ENCODE results near the gene COX10.

COX10 gene

DNA sequence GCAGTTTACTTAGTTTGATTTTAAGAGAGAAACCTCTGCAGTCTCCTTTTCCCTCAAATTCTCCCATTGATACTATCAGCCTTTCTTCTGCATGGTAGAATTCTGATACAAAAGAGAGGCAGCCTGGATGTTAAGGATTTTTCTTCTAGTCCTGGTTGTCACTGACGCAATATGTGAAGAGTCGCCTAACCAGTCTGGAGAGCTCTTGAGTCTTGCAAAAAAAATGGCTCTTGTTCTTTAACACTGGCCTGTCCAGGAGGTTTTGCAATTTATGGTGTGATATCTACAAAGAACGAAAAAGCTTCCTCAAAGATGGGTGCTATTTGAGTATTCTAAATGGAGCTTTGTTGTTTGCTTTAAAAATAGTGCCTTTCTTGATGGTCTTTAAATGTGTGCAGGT lies 28.9 kb downstream of the COX10 start:
- DNase-seq, result no peak
- intact Hi-C loops (cut with DNase I; ENCODE audit: low total_unique reads), result no loop called here
- TF ChIP-seq, protein P1, sequence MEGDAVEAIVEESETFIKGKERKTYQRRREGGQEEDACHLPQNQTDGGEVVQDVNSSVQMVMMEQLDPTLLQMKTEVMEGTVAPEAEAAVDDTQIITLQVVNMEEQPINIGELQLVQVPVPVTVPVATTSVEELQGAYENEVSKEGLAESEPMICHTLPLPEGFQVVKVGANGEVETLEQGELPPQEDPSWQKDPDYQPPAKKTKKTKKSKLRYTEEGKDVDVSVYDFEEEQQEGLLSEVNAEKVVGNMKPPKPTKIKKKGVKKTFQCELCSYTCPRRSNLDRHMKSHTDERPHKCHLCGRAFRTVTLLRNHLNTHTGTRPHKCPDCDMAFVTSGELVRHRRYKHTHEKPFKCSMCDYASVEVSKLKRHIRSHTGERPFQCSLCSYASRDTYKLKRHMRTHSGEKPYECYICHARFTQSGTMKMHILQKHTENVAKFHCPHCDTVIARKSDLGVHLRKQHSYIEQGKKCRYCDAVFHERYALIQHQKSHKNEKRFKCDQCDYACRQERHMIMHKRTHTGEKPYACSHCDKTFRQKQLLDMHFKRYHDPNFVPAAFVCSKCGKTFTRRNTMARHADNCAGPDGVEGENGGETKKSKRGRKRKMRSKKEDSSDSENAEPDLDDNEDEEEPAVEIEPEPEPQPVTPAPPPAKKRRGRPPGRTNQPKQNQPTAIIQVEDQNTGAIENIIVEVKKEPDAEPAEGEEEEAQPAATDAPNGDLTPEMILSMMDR (IDR thresholded peaks at IDR 0.05), result no peak
- Histone ChIP-seq H3K4me1 (no peaks in the 10 kb centered on the region), H3K9me3 (no peaks in the 10 kb centered on the region), H3K27me3 (no peaks in the 10 kb centered on the region), H3K27ac (no peak overlapping the region), H3K36me3 (no peaks in the 10 kb centered on the region), H3K4me3 (no peak overlapping the region)

DNA sequence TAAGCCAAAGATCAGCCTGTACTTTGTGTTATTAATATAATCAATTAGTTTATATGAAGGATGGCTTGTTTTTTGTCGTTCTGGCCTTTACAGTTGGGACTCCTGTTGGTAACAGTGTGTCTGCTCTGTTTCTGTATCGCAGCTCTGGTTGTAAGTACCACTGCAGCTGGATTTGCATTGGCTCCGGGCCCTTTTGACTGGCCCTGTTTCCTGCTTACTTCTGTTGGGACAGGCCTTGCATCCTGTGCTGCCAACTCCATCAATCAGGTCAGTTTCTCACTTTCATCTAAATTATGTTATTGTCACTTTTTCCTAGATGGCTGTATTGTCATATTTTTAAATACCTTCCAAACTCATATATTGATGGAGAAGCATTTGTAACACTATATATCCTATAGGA lies 32.7 kb downstream of the COX10 start:
- Histone ChIP-seq H3K27ac (no peak overlapping the region), H3K36me3 (no peaks in the 10 kb centered on the region), H3K4me3 (no peak overlapping the region), H3K9me3 (no peaks in the 10 kb centered on the region), H3K27me3 (no peaks in the 10 kb centered on the region), H3K4me1 (no peaks in the 10 kb centered on the region)
- intact Hi-C loops (cut with DNase I; ENCODE audit: low total_unique reads), result no loop called here
- no peak for DNase-seq
- TF ChIP-seq, protein P1 (IDR thresholded peaks at IDR 0.05), result no peak

- Histone ChIP-seq H3K36me3 (no peaks in the 10 kb centered on the region), H3K27me3 (no peaks in the 10 kb centered on the region), H3K4me1 (no peaks in the 10 kb centered on the region), H3K9me3 (no peaks in the 10 kb centered on the region), H3K27ac (no peak overlapping the region), H3K4me3 (no peak overlapping the region)
- intact Hi-C loops (cut with DNase I; ENCODE audit: low total_unique reads), result no loop called here
- TF ChIP-seq, protein P1 (IDR thresholded peaks at IDR 0.05), result no peak
- no peak for DNase-seq
Observed at GRCh38 chr17:14103836-14104235, 34.5 kb downstream of the COX10 start.

DNA sequence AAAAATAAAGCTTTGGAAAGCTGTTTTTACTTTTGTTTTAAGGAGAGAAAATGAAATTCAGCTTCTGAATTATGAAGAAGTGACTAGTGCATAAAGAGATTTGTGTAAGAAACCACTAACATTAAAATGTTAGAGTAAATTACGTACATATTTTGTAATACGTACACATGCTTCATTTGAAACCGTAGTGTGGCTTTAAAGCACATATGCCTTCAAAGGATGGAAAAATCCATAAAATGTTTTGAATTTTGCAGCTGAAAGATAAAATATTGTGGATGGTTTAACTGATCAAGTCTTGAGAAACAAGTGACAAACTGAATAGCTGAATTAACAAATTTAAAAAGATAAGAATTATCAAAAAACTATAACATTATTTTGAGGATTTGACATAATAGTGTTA lies 35.4 kb downstream of the COX10 start:
- H3K27me3 ChIP-seq, result no peaks in the 10 kb centered on the region
- H3K27ac ChIP-seq, result no peak overlapping the region
- no peak overlapping the region for H3K4me3 ChIP-seq
- TF ChIP-seq, protein P1 (IDR thresholded peaks at IDR 0.05), result no peak
- no peaks in the 10 kb centered on the region for H3K4me1 ChIP-seq
- no peak for DNase-seq
- intact Hi-C loops (cut with DNase I; ENCODE audit: low total_unique reads), result no loop called here
- H3K9me3 ChIP-seq, result no peaks in the 10 kb centered on the region
- no peaks in the 10 kb centered on the region for H3K36me3 ChIP-seq

DNA sequence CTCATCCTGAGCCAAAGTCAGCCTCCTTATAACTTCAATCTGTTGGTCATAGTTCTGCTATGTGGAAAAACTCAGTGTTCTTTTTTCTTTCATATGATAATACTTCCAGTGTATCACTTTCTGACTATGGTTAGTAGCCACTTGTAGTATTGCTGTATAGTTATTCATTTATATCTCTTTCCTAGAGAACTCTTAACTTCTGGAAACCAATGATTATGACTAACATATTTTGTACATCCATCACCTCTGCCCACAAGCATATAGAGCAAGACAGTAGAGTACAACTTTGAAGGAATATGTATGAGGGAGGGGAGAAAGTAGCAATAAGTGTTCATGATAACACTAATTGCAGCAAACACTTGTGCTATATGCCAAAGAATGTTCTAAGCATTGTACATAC lies 38.6 kb downstream of the COX10 start:
- no peak overlapping the region for H3K27ac ChIP-seq
- H3K4me3 ChIP-seq, result no peak overlapping the region
- H3K9me3 ChIP-seq, result no peaks in the 10 kb centered on the region
- H3K4me1 ChIP-seq, result no peaks in the 10 kb centered on the region
- H3K36me3 ChIP-seq, result no peaks in the 10 kb centered on the region
- no peak for DNase-seq
- no peaks in the 10 kb centered on the region for H3K27me3 ChIP-seq
- intact Hi-C loops (cut with DNase I; ENCODE audit: low total_unique reads), result no loop called here
- TF ChIP-seq, protein P1 (IDR thresholded peaks at IDR 0.05), result no peak

GRCh38 chr17:14112407-14112806 lies 43.1 kb downstream of the COX10 start:
- Histone ChIP-seq H3K36me3 (no peaks in the 10 kb centered on the region), H3K4me1 (no peaks in the 10 kb centered on the region), H3K27me3 (no peaks in the 10 kb centered on the region), H3K4me3 (no peak overlapping the region), H3K9me3 (no peaks in the 10 kb centered on the region), H3K27ac (no peak overlapping the region)
- TF ChIP-seq, protein P1 (IDR thresholded peaks at IDR 0.05), result no peak
- no peak for DNase-seq
- intact Hi-C loops (cut with DNase I; ENCODE audit: low total_unique reads), result no loop called here

Measured in tibial artery (tissue), 4 donors.